ENCODE data around the gene CACNG4. TPM values are rescaled to one million over a fixed set of nuclear protein-coding genes. Genes with fewer than 3 reads are reported as not detected.

Gene CACNG4
- total RNA-seq, 2 experiments from 2014 or later: not detected

DNA sequence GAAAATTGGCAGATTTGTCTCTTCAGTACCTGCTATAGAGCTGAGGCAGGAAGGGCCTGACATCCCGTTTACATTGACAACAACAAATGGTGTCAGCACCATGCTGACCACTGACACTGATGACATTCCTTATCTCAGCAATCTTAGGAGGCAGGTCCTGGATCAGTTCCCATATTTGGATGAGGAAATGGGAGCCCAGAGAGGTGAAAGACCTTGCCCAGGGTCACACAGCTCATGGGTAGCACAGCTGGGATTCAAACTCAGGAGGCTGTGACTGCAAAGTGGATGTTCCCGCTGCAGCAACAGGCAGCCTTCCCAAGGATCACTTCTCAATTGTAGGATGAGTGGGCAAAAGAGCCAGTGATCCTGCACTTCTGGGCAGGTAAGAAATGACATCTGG, 30.5 kb upstream of the CACNG4 start:
- H3K4me1 Mint-ChIP-seq: no peaks in the 10 kb centered on the region
- POLR2A ChIA-PET: no interaction called here
- H3K9me3 Mint-ChIP-seq: no peaks in the 10 kb centered on the region
- CTCF ChIA-PET: no interaction called here
- peaks cover 21% of the 10 kb centered on the region for H3K27me3 Mint-ChIP-seq
- H3K27ac Mint-ChIP-seq: no peak overlapping the region
- no peak overlapping the region for H3K4me3 Mint-ChIP-seq
- no peaks in the 10 kb centered on the region for H3K36me3 Mint-ChIP-seq (ENCODE audit: low read depth)
- no peak for DNase-seq

DNA sequence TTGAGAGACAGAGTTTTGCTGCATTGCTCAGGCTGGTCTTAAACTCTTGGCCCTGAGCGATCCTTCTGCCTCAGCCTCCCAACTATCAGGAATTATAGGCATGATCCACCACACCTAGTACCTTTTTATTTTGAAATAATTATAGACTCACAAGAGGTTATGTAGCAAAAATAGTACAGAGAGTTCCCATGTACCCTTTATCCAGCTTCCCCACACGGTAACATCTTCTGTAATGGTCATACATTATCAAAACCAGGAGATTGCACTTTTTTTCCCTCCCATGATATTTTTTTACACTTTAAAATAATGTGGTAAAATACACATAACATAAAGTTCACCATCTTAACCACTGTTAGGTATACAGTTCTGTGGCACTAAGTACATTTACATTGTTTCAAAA, 28.8 kb upstream of the CACNG4 start:
- no peak for DNase-seq
- Mint-ChIP-seq H3K9me3 (no peaks in the 10 kb centered on the region), H3K36me3 (ENCODE audit: low read depth) (no peaks in the 10 kb centered on the region), H3K27me3 (peaks cover 17% of the 10 kb centered on the region), H3K4me3 (no peak overlapping the region), H3K27ac (no peak overlapping the region), H3K4me1 (no peaks in the 10 kb centered on the region)
- ChIA-PET CTCF (no interaction called here), POLR2A (no interaction called here)

DNA sequence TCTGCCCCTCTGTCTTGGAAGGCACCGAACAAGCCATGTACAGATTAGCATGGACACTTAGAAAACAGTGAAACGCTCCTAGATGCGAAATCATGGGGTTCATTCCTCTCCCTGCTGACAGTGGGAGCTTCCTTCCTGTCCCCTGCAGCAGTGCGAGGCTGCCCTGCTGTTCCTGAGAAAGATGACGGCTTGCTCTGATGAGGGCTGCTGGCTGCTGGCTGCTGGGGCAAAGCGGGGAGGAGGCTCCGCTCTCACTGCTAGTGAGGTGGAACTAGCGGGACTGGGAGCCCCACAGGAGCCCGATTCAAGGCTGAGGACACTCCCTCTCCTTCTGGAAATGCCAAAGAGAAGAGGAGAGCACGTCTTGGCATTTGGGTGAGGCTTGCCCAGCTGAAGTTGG, 25.9 kb upstream of the CACNG4 start:
- ChIA-PET CTCF (no interaction called here), POLR2A (no interaction called here)
- Mint-ChIP-seq H3K27me3 (peaks cover 36% of the 10 kb centered on the region), H3K4me1 (no peaks in the 10 kb centered on the region), H3K4me3 (no peak overlapping the region), H3K36me3 (ENCODE audit: low read depth) (no peaks in the 10 kb centered on the region), H3K27ac (no peak overlapping the region), H3K9me3 (no peaks in the 10 kb centered on the region)
- no peak for DNase-seq

DNA sequence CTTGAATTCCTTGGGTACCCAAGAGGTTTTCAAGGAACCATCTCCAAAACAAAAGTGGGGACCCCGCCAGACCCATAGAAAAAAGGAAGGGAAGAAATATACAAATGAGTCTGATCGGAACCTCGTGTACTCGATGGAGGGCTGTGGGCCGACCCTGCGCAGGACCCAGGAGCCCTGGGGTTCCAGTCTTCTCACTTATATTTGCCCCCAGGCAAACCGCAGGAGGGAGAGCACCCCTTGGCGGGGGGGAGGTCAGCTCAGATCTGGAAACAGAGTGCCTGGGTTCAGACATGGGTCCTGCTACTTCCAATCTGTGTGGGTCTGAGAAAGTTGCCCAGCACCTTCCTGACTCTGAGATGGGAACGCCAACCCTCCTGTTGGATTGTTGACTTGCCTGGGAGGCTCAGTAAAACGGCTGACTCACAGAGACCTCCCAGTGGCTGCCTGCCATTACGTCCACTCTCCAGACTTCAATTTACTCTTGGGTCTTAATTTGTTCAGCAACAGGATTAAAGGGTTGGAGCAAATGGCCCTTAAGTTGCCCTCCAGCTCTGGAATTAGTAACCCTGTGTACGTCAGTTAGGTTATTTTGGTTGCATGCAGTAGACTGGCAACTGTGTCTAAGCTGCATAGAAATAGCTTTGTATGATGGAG, 24.9 kb upstream of the CACNG4 start:
- Mint-ChIP-seq H3K9me3 (no peaks in the 10 kb centered on the region), H3K4me1 (no peaks in the 10 kb centered on the region), H3K36me3 (ENCODE audit: low read depth) (no peaks in the 10 kb centered on the region), H3K27ac (no peak overlapping the region), H3K4me3 (no peak overlapping the region), H3K27me3 (peaks cover 46% of the 10 kb centered on the region)
- POLR2A ChIA-PET: no interaction called here
- no peak for DNase-seq
- CTCF ChIA-PET: no interaction called here

DNA sequence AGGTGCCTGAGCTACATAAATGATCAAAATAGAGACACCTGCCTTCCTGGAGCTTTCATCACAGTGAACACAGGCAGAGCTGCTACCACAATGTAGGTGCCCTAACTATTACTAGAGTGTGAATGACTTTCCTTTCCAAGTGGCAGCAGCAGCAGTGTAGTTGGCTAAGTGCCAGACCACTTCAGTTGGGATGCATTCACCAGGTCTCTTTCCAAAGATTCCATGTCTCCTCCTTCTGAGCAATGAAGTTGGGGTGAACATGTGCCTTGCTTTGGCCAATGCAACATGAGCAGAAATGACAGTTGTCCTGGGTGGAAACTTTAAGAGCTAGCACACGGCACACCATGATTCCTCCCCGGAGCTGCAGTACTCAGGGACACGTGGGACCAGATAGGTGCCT, 23.3 kb upstream of the CACNG4 start:
- Mint-ChIP-seq H3K4me3 (no peak overlapping the region), H3K27ac (no peak overlapping the region), H3K36me3 (ENCODE audit: low read depth) (no peaks in the 10 kb centered on the region), H3K4me1 (peaks cover 4% of the 10 kb centered on the region), H3K9me3 (no peaks in the 10 kb centered on the region), H3K27me3 (peaks cover 58% of the 10 kb centered on the region)
- CTCF ChIA-PET: no interaction called here
- POLR2A ChIA-PET: no interaction called here
- no peak for DNase-seq

DNA sequence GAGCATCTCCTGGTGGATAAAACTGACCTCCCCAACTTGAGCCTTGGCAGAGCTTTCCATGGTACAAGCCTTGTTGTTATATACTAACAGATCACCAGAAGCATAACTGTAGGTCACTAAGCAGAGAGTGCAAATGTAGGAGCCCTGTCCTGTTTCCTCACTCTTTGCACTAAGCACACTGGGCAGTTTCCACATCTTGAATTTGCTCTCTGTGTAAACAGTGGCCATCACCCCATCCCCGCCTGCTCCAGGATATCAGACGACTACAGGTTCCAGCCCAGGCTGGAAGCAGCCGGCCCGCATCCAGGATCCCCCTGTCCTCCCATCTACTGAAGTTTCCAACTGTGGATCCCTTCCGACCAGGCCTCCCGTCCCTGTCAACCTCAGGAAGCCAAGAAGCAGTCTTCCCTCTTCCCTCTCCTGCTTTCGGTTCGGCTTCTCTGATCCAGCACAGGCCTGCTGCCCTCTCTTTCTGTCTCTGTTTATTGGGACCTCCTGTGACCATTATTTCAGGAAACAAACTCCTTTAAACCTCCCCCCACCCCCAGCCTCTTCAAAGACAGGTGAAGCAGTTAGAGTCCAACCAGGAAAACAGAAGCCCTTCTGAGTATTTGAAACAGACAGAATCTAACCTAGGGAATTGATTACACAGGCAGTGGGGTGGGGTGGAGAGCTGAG, 22.6 kb upstream of the CACNG4 start:
- H3K9me3 Mint-ChIP-seq: no peaks in the 10 kb centered on the region

DNA sequence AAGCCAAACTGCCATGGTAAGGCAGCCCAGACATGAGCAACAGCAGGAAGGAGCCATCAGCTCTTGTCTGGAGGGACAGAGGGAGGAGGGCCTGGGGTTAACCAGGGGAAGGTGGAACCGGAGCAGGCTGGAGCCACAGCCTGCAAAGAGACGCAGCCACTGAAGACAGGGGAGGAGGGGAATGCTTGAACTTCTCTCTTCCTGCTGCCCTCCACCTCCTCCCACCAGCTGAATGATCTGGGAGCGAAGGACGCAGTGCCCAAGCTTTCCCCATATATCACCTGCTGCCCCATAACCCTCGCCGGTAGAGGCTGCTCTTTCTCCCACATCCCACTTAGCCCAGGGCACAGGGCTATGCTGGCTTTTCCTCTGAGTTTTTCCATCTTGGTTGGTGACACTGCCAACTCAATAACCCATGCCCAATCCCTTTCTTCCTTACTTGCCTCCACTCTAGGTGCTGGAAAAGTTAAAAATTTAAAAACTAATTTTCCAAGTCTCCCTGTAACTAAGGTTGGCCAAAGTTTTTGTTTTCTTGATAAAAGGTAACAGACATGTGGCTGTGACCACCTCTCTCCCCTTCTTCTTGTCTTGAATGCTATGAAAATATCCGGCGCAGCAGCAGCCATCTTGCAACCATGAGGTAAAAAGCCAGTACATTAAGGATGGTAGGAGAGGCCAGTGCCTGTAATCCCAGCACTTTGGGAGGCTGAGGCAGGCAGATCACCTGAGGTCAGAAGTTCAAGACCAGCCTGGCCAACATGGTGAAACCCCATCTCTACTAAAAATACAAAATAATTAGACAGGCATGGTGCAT, 21.8 kb upstream of the CACNG4 start:
- peaks cover 4% of the 10 kb centered on the region for H3K4me1 Mint-ChIP-seq
- H3K36me3 Mint-ChIP-seq (ENCODE audit: low read depth): no peaks in the 10 kb centered on the region
- peaks cover 61% of the 10 kb centered on the region for H3K27me3 Mint-ChIP-seq
- no peaks in the 10 kb centered on the region for H3K9me3 Mint-ChIP-seq
- H3K27ac Mint-ChIP-seq: no peak overlapping the region
- ChIA-PET CTCF (interaction anchor here (0.9 kb wide), 1 partner anchor 11 kb away, joined by 3 read pairs; no protein-coding TSS in a partner anchor), POLR2A (no interaction called here)
- no peak overlapping the region for H3K4me3 Mint-ChIP-seq
- DNase-seq: no peak

More for the DNA sequence above, 22.6 kb upstream of the CACNG4 start:
- peaks cover 4% of the 10 kb centered on the region for H3K4me1 Mint-ChIP-seq
- H3K27ac Mint-ChIP-seq: no peak overlapping the region
- ChIA-PET POLR2A (no interaction called here), CTCF (no interaction called here)
- no peak overlapping the region for H3K4me3 Mint-ChIP-seq
- DNase-seq: no peak
- H3K36me3 Mint-ChIP-seq (ENCODE audit: low read depth): no peaks in the 10 kb centered on the region
- peaks cover 64% of the 10 kb centered on the region for H3K27me3 Mint-ChIP-seq

DNA sequence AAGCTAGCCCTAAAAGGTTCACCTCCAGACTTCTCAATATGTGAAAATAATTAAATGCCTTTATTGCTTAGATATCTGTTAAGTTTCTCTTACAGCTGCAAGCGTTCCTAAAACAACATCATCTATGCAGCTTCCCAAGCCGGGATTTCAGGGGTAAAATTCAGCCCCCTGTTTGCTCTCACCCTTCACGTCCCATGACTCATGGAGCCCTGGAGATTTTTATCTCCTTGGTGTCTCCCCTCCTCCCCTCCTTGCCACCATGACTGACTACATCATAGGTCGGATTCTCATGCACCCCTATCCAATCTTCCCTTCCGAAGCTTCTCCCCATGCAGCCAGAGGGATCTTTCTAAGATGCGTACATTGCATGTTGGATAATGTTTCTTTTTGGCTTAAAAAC, 21.0 kb upstream of the CACNG4 start:
- H3K27ac Mint-ChIP-seq: no peak overlapping the region
- peaks cover 60% of the 10 kb centered on the region for H3K27me3 Mint-ChIP-seq
- no peak overlapping the region for H3K4me3 Mint-ChIP-seq
- ChIA-PET POLR2A (no interaction called here), CTCF (interaction anchor here (0.9 kb wide), 1 partner anchor 12 kb away, joined by 3 read pairs; no protein-coding TSS in a partner anchor)
- H3K4me1 Mint-ChIP-seq: peaks cover 4% of the 10 kb centered on the region
- no peak for DNase-seq
- no peaks in the 10 kb centered on the region for H3K9me3 Mint-ChIP-seq
- no peaks in the 10 kb centered on the region for H3K36me3 Mint-ChIP-seq (ENCODE audit: low read depth)

DNA sequence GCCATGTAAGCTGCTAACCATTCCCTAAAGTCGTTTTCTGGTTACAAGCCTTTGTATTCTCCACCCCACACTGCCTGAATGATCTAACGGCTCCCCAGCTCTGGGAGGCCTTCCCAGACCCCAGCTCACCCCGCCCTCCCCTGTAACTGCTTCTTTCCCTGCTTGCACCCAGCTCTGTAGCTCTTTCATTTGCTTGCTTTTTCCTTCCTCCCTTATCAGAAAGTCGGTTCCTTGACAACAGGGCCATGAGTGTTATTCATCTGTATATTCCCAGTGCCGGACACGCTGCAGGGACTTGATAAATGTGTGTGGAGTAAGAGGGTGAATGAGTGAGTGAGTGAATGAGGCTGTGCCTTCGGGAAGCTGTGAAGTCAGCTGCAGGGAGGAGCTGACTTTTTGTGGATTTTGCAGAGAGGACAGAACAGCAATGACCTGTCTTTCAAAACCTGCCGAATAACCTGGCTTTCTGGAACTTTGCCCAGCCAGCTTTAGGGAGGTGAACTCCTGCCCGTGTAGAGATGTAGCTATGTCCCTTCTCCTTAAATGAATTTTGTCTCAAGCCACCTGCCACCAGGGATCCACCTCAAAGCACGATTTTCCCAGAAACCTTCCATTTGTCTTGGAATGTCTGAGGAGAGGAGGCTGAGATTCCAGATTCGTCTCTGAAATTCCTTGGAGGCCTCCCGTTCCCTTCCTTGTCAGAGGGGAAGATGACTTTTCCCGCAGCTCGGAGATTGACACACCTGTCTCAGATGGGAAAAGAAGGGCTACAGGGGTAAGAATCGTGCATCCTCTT, 20.0 kb upstream of the CACNG4 start:
- no peak for DNase-seq
- H3K9me3 Mint-ChIP-seq: no peaks in the 10 kb centered on the region
- peaks cover 64% of the 10 kb centered on the region for H3K27me3 Mint-ChIP-seq
- H3K4me1 Mint-ChIP-seq: peaks cover 4% of the 10 kb centered on the region
- no peak overlapping the region for H3K4me3 Mint-ChIP-seq
- CTCF ChIA-PET: no interaction called here
- H3K27ac Mint-ChIP-seq: no peak overlapping the region
- H3K36me3 Mint-ChIP-seq (ENCODE audit: low read depth): no peaks in the 10 kb centered on the region
- POLR2A ChIA-PET: no interaction called here

DNA sequence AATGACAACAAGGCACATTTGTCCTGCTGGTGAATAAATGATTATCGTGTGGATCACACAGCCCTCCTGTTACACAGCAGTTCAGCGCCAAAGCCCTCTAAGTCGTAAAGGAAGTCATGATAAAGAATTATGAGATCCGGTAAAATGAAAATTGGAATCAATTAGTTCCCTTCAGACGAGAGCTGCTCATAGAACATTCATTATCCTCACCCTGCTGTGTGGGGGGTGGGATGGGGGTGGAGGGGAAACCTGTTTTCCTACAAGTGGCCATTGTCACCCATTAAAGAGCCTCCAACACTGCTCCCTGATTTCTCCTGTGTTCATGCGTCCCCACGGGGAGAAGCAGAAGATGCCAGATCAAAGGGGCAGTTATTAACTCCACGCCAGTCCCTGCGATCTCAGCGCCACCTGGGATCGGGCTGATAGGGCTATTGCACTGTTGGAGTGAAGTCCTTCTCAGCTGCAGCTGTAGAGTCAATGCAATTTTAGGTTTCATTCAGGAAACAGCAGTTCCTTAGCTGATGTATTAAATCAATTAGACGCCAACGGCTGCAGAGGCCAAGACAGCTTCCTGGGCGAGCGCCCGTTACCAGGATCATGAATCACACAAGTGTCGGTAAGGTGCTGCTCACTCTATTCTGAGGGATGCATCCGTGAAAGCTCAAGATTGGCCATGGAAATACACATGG, 19.2 kb upstream of the CACNG4 start:
- H3K36me3 Mint-ChIP-seq (ENCODE audit: low read depth): no peaks in the 10 kb centered on the region
- H3K27ac Mint-ChIP-seq: no peak overlapping the region
- peaks cover 4% of the 10 kb centered on the region for H3K4me1 Mint-ChIP-seq
- no peak overlapping the region for H3K4me3 Mint-ChIP-seq
- H3K9me3 Mint-ChIP-seq: no peaks in the 10 kb centered on the region
- peaks cover 70% of the 10 kb centered on the region for H3K27me3 Mint-ChIP-seq
- ChIA-PET POLR2A (no interaction called here), CTCF (no interaction called here)
- DNase-seq: no peak

DNA sequence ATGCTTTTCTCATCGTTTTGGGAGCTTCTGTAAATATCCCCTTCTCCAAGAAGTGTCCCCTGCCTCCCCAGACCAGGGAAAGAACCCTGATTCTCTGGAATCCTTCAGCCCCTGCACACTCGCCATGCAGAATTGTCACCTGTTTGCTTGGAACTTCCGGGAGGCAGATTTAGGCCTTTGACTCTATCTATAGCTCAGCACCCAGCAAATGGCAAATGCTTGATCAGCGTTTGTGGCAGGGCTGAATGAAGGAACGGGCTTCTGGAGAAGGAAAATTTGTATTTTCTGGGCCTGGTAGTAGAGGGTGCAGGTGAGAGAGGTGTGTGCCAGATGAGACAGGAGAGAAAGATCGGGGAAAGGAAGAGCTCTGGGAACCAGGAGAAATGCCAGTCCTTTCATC, 18.3 kb upstream of the CACNG4 start:
- Mint-ChIP-seq H3K9me3 (no peaks in the 10 kb centered on the region), H3K4me3 (no peak overlapping the region), H3K4me1 (peaks cover 4% of the 10 kb centered on the region), H3K27me3 (peaks cover 73% of the 10 kb centered on the region), H3K27ac (no peak overlapping the region), H3K36me3 (ENCODE audit: low read depth) (no peaks in the 10 kb centered on the region)
- POLR2A ChIA-PET: no interaction called here
- CTCF ChIA-PET: no interaction called here
- no peak for DNase-seq

DNA sequence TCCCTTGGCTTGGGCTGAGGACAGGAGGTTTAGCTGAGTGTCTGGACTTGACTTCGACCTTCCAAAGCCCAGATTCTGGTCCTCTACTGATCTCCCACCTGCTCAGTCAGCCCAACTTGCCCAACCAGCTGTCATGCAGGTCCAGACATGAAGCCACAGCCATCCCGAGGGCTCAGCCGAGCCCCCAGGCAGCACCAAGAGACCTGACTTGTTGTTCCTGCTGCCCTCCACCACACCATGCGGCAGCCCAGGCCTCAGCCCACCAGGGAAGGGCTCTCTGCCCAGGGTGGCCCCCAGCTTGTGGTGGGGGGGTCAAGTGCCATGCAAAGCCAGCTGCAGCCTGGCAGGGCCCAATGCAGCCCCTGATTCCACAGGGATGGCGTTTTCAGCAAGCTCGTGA, 17.2 kb upstream of the CACNG4 start:
- no peak overlapping the region for H3K27ac Mint-ChIP-seq
- no peak overlapping the region for H3K4me3 Mint-ChIP-seq
- H3K27me3 Mint-ChIP-seq: peaks cover 63% of the 10 kb centered on the region
- H3K4me1 Mint-ChIP-seq: peaks cover 4% of the 10 kb centered on the region
- POLR2A ChIA-PET: no interaction called here
- no peak for DNase-seq
- no peaks in the 10 kb centered on the region for H3K9me3 Mint-ChIP-seq
- CTCF ChIA-PET: no interaction called here
- H3K36me3 Mint-ChIP-seq (ENCODE audit: low read depth): no peaks in the 10 kb centered on the region

Measured in activated CD4-positive, alpha-beta memory T cell treated with anti-CD3 and anti-CD28 coated beads, Interleukin-2, amount 10 ng/mL, durations not matched to agents 7 days and 5 days (primary cell).